HG03521 (cell line): Measurements from ENCODE around the gene SPO11.
A peak's percentile ranks its signal among the peaks of the same experiment; 100 is the strongest.
"Not testable (repeated sequence)": the region's sequence is repeated elsewhere in the genome, so short reads cannot be mapped to it uniquely, and the experiment has no call there.

Experiments
- ATAC-seq: cut with Tn5 transposase; IDR thresholded peaks from one replicate; pipeline ENCODE4 v1.9.1; 2021; ENCODE audit warnings: mild to moderate bottlenecking, moderate library complexity; ENCODE audit not compliant: unreplicated experiment

SPO11 gene

DNA sequence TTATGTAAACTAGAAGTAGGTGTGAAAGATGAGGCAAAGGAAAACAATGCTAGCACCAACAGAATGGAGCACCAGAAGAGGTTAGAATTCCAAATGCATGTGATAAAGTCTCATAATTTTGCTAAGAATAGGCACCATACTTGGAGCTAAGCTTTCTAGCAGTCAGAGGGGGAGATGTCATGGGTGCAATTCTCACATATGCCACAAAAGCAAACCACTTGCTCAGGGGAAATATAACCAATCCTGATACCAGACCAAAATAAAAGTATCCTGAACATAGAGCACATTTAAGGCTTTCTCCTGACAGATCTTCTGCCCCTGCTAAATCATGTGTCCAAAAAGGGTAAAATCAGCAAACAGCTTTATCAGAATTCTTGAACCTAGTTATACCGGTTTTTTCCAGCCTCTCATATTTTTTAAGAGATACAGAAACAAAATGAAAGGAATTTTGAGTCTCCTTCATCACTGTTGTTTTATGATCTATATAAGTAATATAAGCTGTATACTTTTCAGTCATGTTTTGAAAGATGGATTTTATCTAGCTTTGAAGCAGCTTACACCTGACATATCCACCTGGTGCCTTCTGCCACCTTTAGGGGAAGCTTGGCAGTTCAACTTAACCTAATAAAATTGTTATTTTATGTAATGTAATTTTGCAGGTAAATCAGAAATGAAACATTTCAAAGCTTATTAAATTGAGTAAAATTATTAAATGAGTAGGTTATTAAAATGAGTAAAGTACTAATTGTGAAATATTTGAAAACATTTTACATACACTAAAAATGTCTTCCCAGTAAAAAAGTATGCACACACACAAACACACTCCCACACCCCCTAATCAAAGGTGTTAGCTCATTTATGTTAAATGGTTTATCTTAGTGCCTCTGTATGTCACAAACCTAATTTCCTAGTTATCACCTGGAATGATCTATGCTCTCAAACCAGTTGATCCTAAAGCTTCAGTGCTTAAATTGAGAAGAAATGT lies 2.8 kb downstream of the SPO11 start:
- ATAC-seq: no peak

DNA sequence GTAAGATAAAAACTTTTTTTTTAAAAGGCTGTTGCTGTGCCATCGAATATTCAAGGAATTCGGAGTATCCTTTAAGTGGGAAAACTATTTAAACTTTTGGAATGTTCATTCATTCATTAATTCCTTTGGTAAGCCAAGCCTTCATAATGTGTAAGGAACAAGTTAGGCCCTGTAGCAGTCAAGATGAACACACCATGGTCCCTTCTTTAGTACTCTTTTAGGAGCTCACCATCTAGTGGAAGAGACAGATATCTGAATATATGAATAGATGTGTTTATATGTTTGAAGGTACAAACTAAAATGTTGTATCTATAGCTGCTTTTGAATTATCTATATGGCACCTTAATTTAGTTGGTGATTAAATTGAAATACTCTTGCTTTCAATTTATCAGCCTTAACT lies 5.8 kb downstream of the SPO11 start:
- ATAC-seq: no peak

DNA sequence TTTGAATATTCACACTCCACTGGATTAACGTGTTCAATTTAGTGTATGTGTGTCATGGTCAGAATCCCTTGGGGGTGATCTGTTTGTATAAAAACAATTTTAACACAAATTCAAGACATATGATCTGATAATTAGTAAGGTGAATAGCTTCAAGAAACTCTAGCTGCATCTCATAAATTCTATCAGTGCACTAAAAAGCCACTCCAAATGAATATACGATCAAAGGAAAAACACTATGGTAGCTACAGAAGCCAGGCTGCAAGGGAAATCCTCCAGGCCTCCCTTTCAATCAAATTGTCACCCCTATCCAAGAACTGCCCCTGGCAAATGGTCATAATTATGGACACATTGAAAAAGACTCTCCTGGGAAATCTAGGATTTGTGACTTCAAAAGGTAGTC lies 12.1 kb downstream of the SPO11 start:
- ATAC-seq: no peak

DNA sequence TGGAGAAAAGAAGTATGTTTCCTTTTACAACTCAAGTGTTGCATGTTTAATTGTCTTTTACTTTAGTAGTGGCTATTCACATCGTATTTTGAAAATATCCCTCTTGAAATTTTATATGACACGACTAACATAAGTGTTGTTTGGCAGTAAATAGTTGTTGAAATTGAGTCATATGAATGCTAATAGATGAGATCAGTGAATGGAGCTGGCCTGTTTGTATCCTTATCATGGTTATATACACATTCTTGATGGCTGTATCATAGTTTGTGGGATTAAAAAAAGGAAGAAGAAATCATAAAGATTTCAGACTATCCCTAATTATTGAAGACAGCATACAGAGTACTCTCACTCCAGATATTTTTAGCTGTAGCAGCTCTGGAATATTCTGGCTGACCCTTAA lies 13.2 kb downstream of the SPO11 start:
- ATAC-seq: no peak

GRCh38 chr20:57346477-57346876 lies 16.9 kb downstream of the SPO11 start:
- no peak for ATAC-seq

GRCh38 chr20:57347393-57347792 lies 17.8 kb downstream of the SPO11 start:
- no peak for ATAC-seq

DNA sequence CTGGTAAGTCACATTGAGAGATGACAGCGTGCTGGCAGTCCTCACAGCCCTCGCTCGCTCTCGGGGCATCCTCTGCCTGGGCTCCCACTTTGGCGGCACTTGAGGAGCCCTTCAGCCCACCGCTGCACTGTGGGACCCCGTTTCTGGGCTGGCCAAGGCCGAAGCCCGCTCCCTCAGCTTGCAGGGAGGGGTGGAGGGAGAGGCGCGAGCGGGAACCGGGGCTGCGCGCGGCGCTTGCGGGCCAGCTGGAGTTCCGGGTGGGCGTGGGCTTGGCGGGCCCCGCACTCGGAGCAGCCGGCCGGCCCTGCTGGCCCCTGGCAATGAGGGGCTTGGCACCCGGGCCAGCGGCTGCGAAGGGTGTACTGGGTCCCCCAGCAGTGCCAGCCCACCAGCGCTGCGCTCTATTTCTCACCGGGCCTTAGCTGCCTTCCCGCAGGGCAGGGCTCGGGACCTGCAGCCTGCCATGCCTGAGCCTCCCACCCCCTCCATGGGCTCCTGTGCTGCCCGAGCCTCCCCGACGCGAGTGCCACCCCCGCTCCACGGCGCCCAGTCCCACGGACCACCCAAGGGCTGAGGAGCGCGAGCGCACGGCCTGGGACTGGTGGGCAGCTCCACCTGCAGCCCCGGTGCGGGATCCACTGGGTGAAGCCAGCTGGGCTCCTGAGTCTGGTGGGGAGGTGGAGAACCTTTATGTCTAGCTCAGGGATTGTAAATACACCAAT lies 18.8 kb downstream of the SPO11 start:
- not testable (repeated sequence) for ATAC-seq

GRCh38 chr20:57348922-57349574 lies 19.4 kb downstream of the SPO11 start:
- ATAC-seq: not testable (repeated sequence)

GRCh38 chr20:57350081-57350710 lies 20.6 kb downstream of the SPO11 start:
- ATAC-seq: no peak

DNA sequence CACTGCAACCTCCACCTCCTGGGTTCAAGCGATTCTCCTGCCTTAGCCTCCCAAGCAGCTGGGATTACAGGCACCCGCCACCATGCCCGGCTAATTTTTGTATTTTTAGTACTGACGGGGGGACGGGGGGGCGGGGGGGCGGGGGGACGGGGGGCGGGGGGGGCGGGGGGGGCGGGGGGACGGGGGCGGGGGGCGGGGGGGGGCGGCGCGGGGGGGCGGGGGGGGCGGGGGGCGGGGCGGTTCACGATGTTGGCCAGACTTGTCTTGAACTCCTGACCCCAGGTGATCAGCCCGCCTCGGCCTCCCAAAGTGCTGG lies 21.1 kb downstream of the SPO11 start:
- not testable (repeated sequence) for ATAC-seq

DNA sequence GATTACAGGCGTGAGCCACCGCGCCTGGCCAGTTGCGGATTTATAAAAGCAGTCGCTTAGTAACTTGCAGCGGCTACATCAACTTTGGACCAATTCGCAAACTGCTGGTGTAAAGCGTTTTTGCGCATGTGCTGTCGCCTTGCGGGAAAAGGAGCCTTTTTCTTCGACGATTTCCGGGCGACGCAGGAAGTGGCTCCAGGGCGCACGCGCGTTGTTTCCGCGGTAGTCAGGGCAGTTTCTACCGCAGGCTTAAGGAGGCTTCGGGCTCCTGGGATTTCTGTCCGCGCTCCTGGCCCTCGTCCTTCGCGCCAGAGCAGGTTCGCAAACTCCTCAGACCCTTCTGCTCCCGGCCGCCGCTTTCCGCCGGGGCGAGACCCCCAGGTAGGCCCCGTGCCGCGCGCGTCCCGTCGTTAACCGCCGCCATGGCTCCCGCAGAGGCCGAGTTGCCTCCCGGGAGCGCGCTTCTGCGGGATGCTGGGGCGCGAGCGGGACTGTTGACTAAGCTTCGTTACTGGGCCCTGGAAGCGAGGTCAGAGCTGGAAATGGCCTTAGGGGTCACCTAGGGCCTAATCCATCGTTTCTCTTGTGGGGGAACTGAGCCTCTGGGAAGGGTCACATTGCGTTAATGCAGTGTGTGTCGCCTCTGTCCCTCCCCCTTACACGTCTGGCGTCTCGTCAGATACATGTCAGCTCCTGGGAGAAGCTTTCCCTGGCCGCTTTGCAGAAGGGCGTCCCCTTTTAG lies 21.6 kb downstream of the SPO11 start, which contains the start of gene RAE1:
Gene RAE1, plus strand, starts transcription at position 214 of the 742 bp plus-strand sequence. CDS start 2,784 bp downstream, outside the sequence.
- ATAC-seq: peak; percentile 70

DNA sequence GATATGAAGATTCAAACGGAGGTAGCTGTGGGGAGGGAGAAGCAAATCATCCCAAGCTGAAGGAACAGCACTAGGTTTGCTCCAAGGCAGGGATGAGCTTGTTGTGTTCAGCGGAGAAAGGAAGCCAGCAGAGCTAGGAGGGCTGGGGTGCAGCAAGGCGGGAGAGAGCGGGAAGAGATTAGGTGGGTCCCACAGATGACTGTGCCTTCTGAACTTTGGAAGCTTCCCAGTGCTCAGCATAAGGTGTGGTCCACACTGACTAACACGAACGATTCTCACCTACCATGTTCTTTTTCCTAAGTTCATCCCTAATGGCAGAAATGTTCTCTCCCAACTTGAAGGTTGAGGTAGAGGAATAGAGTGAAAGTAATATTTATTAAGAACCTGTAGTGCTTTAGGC lies 22.7 kb downstream of the SPO11 start:
- ATAC-seq: no peak

DNA sequence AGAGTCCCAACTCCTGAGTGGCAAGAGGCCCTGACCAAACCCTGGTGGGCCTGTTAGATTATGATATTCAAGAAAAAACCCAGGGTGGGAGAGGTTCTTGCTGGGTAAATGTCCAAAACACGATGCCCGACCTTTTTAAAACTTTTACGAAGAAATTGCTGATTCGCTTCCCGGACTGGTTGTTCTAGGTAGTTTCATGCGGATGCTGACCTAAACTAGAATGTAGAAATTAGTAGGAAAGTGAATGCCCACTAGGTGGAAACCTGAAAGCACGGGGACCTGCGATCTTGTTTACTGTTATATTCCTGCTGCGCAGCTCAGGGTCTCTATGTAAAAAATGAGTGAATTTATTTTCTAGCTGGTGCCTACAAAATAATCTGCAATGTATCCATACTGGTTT lies 23.7 kb downstream of the SPO11 start:
- ATAC-seq: no peak

- ATAC-seq: no peak
Measured at GRCh38 chr20:57361517-57361916, 31.9 kb downstream of the SPO11 start.

DNA sequence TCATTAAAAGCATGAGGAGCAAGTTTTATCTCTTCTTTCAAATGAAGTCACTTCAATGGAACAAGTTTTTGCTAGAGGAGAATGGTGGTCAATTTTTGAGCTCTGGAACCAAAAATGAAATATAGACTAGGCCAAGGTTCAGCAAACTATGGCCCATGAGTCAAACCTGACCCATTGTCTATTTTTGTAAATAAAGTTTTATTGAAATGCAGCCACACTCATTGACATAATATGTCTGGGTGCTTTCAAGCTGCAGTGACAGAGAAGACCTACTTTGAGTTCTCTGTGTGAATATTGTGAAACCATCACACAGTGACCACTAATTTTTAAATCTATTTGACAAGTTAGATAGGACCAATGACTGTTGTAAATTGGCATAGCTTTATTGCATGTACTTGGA lies 34.8 kb downstream of the SPO11 start:
- ATAC-seq: no peak

DNA sequence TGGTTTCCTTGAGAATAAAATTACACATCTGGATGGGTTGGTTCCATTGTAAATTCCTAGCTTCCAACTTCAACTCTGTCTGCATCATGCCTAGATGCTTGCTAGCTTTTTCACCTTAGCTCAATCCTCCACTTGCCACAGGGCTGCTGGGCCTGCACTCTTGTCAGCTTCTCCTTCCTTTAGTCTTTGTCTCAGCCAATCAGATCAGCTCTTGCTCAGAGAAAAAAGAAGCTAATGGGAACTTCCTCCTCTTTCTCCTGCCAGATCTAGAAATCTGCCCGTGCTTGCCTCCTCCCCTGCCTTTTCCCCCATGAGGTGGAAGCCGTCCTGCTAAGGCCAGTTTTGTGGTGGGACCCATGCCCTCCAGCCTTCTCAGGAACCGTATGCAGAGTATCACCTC lies 40.0 kb downstream of the SPO11 start:
- ATAC-seq: no peak

GRCh38 chr20:57370316-57370715 lies 40.7 kb downstream of the SPO11 start:
- no peak for ATAC-seq

DNA sequence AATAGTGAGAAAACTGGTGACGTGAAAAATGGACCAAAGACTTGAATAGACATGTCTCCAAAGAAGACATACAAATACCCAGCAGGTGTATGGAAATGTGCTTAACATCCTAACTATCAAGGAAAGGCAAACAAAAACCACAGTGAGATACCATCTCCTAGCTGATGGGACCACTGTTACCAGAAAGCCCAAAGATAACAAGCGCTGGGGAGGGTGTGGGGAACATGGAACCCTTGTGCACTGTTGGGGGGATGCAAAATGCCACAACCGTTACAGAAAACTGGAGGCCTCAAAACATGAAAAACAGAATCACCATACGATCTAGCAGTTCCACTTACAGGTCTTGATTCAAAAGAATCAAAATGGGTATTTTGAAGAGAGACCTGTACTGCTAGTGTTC lies 41.8 kb downstream of the SPO11 start:
- no peak for ATAC-seq

DNA sequence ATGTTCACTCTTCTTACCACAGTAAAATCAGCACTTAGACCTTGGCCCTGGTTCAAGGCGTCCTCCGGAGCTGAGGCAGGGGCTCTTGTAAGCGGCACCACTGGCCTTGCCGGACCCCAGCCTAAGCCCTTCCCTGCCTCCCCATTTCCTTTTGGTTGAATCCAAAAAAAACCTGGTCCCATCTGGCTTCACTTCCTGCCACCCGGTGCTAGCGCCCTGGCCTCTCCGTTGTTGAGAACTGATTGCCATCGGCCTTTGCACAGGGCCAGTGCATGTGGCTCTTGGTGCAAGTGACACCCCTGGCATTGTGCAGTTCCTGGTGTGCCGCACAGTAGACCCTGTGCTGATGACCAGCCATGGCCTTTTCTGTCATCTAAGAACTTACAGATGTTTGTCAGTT lies 42.6 kb downstream of the SPO11 start:
- no peak for ATAC-seq

DNA sequence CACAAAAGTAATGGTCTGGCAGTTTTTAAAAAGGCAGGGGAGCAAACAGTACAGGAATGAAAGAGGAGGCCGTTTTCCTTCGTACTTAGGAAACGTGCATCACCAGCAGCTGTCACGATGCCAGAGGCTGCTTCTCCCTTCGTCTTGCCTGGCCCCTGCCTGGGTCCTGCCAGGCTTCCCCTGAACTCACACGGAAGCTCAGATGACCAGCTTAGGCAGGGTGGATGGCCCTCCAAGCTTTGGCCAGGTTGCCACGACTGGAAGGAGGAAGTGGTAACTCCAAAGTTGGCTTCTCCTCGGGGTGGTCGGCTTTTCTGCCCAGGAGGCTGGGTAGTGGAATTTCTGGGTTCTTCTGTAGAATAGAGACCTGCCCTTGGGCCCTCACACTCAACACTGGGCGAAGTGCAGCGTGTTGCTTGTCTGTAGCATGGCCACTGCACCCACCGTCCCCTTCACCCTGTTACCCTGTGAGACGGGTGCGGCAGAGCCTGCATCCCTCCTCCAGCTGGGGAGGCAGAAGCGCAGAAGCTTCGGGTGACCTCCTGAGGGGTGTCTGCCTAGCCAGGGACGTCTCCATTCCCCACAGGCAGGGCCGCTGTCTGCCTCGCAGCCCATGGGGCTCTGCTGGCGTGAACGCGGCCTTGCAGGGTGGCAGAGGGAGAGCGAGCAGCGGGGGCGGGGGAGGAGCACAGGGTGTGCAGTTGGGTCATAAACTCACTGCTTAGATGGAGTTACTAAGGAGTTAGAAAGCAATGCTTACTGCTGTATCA lies 43.2 kb downstream of the SPO11 start:
- ATAC-seq: no peak
